Cardiac muscle cell (in vitro differentiated cells and primary cell): ENCODE measurements around the gene RTTN. TPM values are rescaled to one million over a fixed set of nuclear protein-coding genes. Genes with fewer than 3 reads are reported as not detected.

Source experiments
- DNase-seq, 2 donors: peaks; one replicate each; pipeline versions ENCODE4 v3.0.0 to v3.0.0-alpha.2; 2010 to 2017; ENCODE audit warnings: low read depth in 1 of 2, low spot score in 1 of 2
- H3K27ac ChIP-seq: fragments of 200-600 bp; sonication (generic); 2 replicates; pipeline ENCODE4 v1.5.1; 2016
- H3K27me3 ChIP-seq: fragments of 200-600 bp; sonication (generic); 2 replicates; pipeline ENCODE4 v1.6.0; 2016; ENCODE audit warnings: control low read depth
- H3K36me3 ChIP-seq: fragments of 200-600 bp; sonication (generic); 2 replicates; pipeline ENCODE4 v1.5.1; 2016; ENCODE audit warnings: control low read depth
- H3K4me1 ChIP-seq: fragments of 200-600 bp; sonication (generic); 2 replicates; pipeline ENCODE4 v1.8.1; 2017; ENCODE audit warnings: low read depth, mild to moderate bottlenecking, mixed run types
- H3K4me3 ChIP-seq: fragments of 200-600 bp; sonication (generic); 2 replicates; pipeline ENCODE4 v1.5.1; 2016; ENCODE audit warnings: mild to moderate bottlenecking
- H3K9me3 ChIP-seq: fragments of 200-600 bp; sonication (generic); 2 replicates; pipeline ENCODE4 v1.5.1; 2017; ENCODE audit warnings: low read depth, mild to moderate bottlenecking, control low read depth
- polyA plus RNA-seq: library from polyadenylated mRNA; unstranded; fragments of >200 nt; fragmentation: Nextera tagmentation; extraction: Ambion mirVana; gene quantifications from 2 replicates; pipeline ENCODE4 v1.2.1, GENCODE V29; 2016
- total RNA-seq: library from RNA; depleted of rRNA; stranded (reverse); fragments of >200 nt; gene quantifications from 2 replicates; pipeline ENCODE4 v1.2.3, GENCODE V29; 2016
- TF ChIP-seq, protein P1 (sequence below): IDR thresholded peaks from 2 replicates; pipeline ENCODE4 v1.5.1; 2012; ENCODE audit warnings: low read depth, mild to moderate bottlenecking, low read length

The RTTN gene
- total and polyA plus RNA-seq, 2 experiments from 2014 or later: 4.7 to 21.7 TPM

GRCh38 chr18:70135604-70136003, 69.9 kb downstream of the RTTN start:
- Histone ChIP-seq H3K36me3 (no peaks in the 10 kb centered on the region), H3K4me3 (no peak overlapping the region), H3K9me3 (no peaks in the 10 kb centered on the region), H3K27ac (no peak overlapping the region), H3K27me3 (no peaks in the 10 kb centered on the region), H3K4me1 (no peaks in the 10 kb centered on the region)
- TF ChIP-seq, protein P1, sequence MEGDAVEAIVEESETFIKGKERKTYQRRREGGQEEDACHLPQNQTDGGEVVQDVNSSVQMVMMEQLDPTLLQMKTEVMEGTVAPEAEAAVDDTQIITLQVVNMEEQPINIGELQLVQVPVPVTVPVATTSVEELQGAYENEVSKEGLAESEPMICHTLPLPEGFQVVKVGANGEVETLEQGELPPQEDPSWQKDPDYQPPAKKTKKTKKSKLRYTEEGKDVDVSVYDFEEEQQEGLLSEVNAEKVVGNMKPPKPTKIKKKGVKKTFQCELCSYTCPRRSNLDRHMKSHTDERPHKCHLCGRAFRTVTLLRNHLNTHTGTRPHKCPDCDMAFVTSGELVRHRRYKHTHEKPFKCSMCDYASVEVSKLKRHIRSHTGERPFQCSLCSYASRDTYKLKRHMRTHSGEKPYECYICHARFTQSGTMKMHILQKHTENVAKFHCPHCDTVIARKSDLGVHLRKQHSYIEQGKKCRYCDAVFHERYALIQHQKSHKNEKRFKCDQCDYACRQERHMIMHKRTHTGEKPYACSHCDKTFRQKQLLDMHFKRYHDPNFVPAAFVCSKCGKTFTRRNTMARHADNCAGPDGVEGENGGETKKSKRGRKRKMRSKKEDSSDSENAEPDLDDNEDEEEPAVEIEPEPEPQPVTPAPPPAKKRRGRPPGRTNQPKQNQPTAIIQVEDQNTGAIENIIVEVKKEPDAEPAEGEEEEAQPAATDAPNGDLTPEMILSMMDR: no peak
- no peak for DNase-seq

DNA sequence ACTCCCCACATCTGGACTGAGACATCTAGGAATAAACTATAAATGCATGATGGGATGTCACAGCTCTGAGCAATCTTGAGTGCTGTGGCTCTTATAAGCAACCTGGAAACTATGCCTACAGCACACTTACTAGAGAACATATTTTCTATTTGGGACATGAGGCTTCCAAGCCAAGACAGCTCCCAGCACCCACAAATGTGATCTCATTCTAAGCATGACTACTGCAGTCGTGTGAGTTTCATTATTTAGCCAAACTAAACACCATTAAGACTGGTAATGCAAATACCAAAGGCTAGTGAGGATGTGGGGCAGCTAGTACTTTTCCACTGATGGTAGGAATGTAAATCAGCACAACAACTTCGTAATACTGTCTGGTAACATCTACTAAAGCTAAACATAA, 72.5 kb downstream of the RTTN start:
- Histone ChIP-seq H3K4me3 (no peak overlapping the region), H3K36me3 (no peaks in the 10 kb centered on the region), H3K9me3 (no peaks in the 10 kb centered on the region), H3K27ac (no peak overlapping the region), H3K4me1 (peaks cover 7% of the 10 kb centered on the region), H3K27me3 (no peaks in the 10 kb centered on the region)
- DNase-seq: peak; percentile 1 to 67
- TF ChIP-seq, protein P1: no peak

DNA sequence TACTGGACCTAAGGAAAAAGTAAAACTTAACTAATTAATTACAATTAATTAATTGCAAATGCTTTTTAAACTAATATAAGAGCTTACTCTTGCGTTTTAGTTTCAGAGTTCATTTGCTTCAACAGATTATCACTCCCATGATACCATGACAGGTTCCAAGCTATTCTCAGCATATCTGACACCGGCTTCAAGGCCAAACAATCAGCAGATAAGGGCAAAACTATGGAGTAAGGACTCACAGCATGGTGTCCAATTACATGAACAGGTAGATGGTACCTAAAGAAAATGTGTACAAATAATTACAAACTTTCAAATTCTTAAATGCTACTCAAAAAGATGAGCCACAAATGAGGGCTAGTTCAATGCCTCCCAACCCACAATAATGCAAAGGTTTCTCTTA, 77.2 kb downstream of the RTTN start:
- H3K9me3 ChIP-seq: no peaks in the 10 kb centered on the region
- no peak for DNase-seq
- H3K4me1 ChIP-seq: peaks cover 17% of the 10 kb centered on the region
- no peaks in the 10 kb centered on the region for H3K27me3 ChIP-seq
- TF ChIP-seq, protein P1: no peak
- no peak overlapping the region for H3K4me3 ChIP-seq
- peak overlapping the region; percentile 55 for H3K27ac ChIP-seq
- H3K36me3 ChIP-seq: no peaks in the 10 kb centered on the region

DNA sequence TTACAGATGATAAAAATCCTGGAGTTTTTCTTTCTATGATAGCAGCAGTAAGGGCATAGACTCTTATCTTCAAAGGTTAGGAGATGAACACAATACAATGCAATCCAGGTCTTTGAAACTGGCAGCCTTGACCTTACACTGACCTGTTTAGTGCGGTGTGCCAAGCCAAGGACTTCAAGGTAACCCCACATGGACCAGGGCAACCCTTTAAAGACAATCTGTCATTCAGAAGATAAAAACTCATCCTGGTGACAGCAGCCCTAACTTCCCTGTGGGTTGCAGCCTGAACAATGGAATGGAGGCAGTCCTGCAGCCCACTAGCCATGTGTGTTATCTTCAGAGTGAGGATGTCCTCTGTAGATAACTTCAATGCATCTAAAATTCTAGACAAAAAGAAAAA, 78.1 kb downstream of the RTTN start:
- TF ChIP-seq, protein P1: no peak
- Histone ChIP-seq H3K9me3 (no peaks in the 10 kb centered on the region), H3K36me3 (no peaks in the 10 kb centered on the region), H3K4me3 (no peak overlapping the region), H3K4me1 (peaks cover 17% of the 10 kb centered on the region), H3K27ac (peak overlapping the region; percentile 3), H3K27me3 (no peaks in the 10 kb centered on the region)
- DNase-seq: no peak

- Histone ChIP-seq H3K4me3 (no peak overlapping the region), H3K4me1 (peaks cover 17% of the 10 kb centered on the region), H3K27me3 (no peaks in the 10 kb centered on the region), H3K9me3 (no peaks in the 10 kb centered on the region), H3K36me3 (no peaks in the 10 kb centered on the region), H3K27ac (peak overlapping the region; percentile 3)
- DNase-seq: no peak
- TF ChIP-seq, protein P1: no peak
Measured at GRCh38 chr18:70126832-70127231, 78.7 kb downstream of the RTTN start.

DNA sequence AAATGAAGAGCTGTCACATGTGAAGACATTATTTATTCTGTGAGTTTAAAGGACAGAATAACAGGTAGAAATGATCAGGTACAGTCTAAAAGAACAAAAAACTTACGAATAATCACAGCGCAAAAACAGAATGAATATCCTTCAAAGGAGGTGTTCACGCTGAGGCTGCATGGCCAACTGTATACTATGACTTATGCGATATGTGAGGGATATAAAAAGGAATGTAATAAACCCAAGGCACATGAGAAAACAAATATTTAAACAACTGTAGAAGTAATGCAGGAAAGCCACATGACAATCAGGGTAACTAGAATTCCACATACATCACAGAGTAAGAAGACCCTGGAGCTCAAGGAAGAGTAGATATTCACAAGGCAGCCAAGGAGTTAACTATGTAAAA, 81.3 kb downstream of the RTTN start:
- TF ChIP-seq, protein P1: no peak
- no peaks in the 10 kb centered on the region for H3K27me3 ChIP-seq
- DNase-seq: no peak
- no peak overlapping the region for H3K4me3 ChIP-seq
- no peak overlapping the region for H3K27ac ChIP-seq
- H3K4me1 ChIP-seq: peaks cover 17% of the 10 kb centered on the region
- H3K9me3 ChIP-seq: no peaks in the 10 kb centered on the region
- no peaks in the 10 kb centered on the region for H3K36me3 ChIP-seq
